GM21576 (cell line): ENCODE measurements around the gene TEX261.

ENCODE experiments used
- ATAC-seq: cut with Tn5 transposase; IDR thresholded peaks from one replicate; pipeline ENCODE4 v1.9.1; 2021; ENCODE audit warnings: mild to moderate bottlenecking, moderate library complexity; ENCODE audit not compliant: unreplicated experiment

TEX261 gene

GRCh38 chr2:70937866-70938585, 56.6 kb downstream of the TEX261 start:
- no peak for ATAC-seq

- ATAC-seq: no peak
Measured at GRCh38 chr2:70936979-70937811, 57.5 kb downstream of the TEX261 start.

GRCh38 chr2:70936165-70936978, 58.3 kb downstream of the TEX261 start:
- ATAC-seq: no peak
